Measurements from ENCODE around the gene FNIP1.
"Not testable (repeated sequence)": the region's sequence is repeated elsewhere in the genome, so short reads cannot be mapped to it uniquely, and the experiment has no call there.

The FNIP1 gene

GRCh38 chr5:131682826-131683225, 114.0 kb downstream of the FNIP1 start:
- DNase-seq, result no peak

DNA sequence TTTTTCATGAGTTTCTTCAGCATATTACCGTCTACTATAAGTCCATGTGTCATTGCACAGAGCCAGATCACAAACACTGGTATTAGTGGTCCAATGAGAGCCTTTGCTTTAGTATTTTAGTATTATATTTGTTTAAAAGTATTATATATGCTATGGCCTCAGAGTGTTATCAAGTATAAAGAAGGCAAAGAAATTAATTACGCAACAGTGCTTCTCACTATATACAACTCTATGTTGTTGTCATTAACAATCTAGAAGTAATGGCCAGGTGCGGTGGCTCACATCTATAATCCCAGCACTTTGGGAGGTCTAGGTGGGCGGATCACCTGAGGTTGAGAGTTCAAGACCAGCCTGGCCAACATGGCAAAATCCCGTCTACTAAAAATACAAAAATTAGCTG, 114.6 kb downstream of the FNIP1 start:
- no peak for DNase-seq

GRCh38 chr5:131679911-131680310, 116.9 kb downstream of the FNIP1 start:
- no peak for DNase-seq

DNA sequence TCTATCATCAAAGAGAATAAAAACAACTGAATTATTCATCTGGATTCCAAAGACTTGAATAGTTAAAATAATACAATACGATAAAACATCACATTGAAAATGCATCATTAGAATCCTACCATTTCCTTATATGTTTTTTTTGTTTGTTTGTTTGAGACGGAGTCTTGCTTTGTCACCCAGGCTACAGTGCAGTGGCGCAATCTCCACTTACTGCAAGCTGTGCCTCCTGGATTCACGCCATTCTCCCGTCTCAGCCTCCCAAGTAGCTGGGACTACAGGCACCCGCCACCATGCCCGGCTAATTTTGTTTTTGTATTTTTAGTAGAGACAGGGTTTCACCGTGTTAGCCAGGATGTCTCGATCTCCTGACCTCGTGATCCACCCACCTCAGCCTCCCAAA, 118.5 kb downstream of the FNIP1 start:
- DNase-seq, result not testable (repeated sequence)

GRCh38 chr5:131677115-131677514, 119.7 kb downstream of the FNIP1 start:
- no peak for DNase-seq

DNA sequence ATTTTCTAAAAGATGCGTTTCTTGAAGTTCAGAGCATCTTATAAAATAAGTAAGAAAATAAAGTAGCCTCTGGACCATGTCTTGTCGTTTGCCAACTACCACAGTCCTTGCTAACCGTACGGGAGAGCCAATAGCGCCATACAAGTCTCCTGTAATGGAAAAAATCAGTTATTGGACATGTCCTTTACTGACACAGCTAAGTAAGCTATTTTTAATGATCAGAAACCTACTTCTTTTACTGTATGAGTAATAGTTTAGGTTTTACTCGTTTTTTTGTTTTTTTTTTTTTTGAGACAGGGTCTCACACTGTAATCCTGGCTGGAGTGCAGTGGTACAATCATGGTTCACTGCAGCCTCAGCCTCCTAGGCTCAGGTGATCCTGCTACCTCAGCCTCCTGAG, 124.0 kb downstream of the FNIP1 start:
- DNase-seq, result no peak

- DNase-seq, result no peak
These were observed 124.7 kb downstream of the FNIP1 start for GRCh38 chr5:131671994-131672655.

- DNase-seq, result no peak
These were observed 125.4 kb downstream of the FNIP1 start for GRCh38 chr5:131671409-131671808.

DNA sequence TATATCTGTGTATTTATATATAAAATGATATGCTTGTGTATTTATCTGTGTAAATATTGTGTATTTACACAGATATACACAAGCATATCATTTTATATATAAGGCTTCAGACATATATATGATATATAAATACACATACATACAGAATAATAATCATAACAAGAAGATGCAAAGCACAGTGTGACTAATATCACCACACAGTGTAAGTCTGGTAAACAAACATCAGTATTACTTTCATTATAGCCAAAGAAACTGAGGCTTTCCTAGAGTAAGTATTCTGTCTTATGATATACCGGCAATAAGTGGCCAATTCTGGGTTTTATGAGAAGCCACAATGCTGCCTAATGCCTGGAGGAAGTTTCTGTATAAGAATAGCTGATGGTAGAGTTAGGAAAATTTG, 131.9 kb downstream of the FNIP1 start:
- DNase-seq, result no peak

DNA sequence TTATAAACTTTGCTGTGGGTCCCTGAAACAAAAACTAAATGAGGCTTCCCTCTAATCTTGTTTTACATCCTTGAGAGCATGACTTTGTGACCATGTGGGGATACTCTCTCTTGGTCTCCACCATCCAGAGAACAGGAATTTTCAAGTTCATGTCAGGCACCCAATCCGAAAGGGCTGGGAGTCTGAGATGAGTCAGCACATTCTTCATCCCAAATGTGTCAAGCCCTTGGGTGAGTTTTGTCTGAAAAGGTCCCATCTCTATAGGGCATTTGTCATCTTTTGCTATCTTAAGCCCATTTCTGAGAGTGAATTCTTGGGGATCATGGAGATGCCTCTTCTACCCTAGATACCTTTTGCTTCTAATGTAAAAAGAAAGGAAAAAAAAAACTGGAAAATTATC, 134.9 kb downstream of the FNIP1 start:
- DNase-seq, result no peak

DNA sequence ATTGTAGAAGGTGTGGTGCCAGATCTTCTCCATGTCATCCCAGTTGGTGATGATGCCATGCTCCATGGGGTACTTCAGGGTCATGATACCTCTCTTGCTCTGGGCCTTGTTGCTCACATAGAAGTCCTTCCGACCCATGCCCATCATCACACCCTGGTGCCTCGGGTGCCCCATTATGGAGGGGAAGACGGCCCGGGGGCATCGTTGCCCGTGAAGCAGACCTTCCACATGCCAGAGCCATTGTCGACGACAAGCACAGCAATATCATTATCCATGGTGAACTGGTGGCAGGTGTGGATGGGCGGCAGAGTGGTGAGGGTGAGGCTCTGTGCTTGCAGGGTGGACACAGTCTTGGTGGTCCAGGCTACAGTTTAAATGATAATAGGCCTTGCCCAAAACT, 137.0 kb downstream of the FNIP1 start:
- DNase-seq, result no peak

GRCh38 chr5:131659290-131659689, 137.5 kb downstream of the FNIP1 start:
- DNase-seq, result no peak

- DNase-seq, result no peak
These were observed 142.0 kb downstream of the FNIP1 start for GRCh38 chr5:131654776-131655175.

GRCh38 chr5:131654309-131654708, 142.5 kb downstream of the FNIP1 start:
- no peak for DNase-seq

GRCh38 chr5:131649161-131649560, 147.7 kb downstream of the FNIP1 start:
- DNase-seq, result no peak

DNA sequence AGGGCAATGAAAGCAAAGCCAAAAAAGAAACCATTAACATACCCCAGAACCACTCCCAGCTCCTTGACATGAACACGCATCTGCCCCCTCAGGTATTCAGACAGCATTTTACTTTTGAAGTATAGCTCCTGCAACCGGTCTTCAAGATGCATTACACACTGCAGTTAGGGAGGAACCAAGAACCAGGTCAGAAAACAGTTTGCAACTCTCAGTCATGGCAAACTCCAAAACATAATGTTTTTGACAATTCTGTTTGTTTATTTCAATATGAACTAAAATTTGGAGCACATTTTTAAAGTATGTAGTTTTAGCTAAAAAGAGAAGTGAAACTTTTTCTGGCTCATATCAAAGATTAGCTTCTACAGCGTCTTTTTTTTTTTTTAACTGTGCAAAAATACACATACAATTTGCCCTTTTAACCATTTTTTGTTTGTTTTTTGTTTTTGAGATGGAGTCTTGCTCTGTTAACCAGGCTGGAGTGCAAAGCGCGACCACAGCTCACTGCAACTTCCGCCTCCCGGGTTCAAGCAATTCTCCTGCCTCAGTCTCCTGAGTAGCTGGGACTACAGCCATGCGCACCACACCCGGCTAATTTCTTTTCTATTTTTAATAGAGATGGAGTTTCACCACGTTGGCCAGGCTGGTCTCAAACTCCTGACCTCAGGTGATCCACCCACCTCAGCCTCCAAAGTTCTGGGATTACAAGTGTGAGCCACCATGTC, 149.6 kb downstream of the FNIP1 start:
- DNase-seq, result no peak

DNA sequence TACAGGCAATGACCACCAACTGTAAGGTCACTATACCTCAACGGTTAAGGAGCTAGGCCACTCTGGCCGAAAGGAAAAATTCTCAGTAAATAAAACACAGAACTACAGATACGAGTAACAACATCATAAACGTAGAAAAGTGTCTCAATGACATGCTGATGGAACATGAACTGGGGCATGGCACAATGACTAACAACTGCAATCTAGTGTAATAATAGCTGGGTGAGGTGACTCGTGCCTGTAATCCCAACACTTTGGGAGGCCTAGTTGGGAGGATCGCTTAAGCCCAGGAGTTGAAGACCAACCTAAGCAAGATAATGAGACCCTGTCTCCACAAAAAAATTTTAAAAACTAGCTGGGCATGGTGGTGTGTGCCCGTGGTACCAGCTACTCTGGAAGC, 152.0 kb downstream of the FNIP1 start:
- no peak for DNase-seq

DNA sequence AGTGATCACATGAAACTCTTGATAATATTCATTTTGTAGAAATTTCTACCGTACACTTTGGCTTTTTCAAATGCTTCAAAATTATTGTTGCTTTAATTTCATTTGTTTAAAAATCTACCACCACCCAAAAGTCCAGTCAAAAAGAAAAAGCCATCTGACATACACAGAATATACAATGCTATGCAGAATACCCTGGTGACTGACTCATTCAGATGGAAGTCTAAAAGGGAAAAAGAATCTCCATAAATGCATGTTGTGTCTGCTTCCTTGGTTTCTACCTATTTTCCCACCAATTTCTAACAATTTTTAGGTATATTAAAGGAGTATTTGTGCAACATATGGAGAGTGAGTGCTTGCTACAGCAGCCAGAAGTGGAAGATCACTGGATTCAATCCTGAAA, 152.4 kb downstream of the FNIP1 start:
- no peak for DNase-seq

- no peak for DNase-seq
These were observed 155.3 kb downstream of the FNIP1 start for GRCh38 chr5:131641494-131641893.

GRCh38 chr5:131640043-131640856, 156.6 kb downstream of the FNIP1 start:
- DNase-seq, result no peak

GRCh38 chr5:131639148-131639547, 157.7 kb downstream of the FNIP1 start:
- DNase-seq, result no peak

DNA sequence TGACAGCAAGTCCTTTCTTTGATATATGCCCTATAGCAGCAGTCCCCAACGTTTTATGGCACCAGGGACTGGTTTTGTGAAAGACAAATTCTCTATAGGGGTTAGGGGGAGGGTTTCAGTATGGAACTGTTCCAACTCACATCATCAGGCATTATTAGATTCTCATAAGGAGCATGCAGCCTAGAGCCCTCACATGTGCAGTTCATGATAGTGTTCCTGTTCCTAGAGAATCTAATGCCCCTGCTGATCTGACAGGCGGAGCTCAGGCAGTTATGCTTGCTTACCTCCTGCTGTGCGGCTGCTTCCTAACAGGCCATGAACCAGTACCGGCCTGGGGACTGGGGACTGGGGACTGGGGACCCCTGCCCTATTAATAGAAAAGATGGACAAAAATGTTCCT, 159.1 kb downstream of the FNIP1 start:
- no peak for DNase-seq

- DNase-seq, result no peak
These were observed 160.9 kb downstream of the FNIP1 start for GRCh38 chr5:131635684-131636572.
